ENCODE data around the gene PRDX1.

The PRDX1 gene

DNA sequence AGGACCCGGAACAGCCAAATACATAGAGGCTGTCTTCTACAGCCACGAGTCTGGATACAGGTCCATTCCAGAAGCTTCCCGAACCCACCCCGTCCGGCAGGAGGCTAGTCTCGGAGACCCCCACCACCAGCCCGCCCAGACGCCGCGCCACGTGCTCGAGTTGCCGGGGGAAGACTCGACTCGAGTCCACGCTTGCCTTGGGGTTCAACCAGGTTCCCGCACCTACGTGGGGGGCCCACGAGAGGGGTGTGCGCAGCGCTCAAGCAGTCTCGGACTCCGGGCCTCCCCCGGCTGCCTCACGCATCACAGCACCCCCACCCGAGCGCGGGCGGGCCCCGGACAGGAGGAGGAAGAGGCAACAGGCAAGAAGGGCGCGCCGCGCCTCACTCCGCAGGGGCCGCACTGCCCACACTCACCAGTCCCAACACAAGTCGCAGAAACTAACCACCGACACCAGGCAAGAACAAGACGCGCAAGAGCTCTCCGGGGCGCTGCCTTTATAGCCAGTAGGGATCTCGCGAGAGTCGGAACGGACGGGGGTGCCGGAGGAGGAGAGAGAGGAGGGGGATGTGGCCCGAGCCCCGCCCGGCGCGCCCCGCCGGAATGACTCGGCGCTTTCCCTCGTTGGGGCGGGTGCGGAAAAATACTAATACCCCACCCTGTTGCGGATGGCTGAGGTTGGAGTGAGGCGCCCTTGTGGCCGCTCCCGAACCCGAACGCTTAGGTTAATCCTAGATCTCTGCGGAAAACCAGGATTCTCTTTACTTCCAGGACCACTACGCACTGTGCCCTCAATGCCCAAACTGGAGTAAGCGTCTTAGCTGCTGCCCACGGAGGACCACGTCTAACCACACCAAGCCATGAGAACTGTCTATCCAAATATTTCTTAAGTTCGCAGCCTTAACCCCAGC is at the start of gene PRDX1:
Gene PRDX1 (minus strand): TSS at position 472 of the 911 bp plus-strand sequence. CDS start 2,841 bp downstream, outside the sequence.
- peak; percentile 99 for DNase-seq

DNA sequence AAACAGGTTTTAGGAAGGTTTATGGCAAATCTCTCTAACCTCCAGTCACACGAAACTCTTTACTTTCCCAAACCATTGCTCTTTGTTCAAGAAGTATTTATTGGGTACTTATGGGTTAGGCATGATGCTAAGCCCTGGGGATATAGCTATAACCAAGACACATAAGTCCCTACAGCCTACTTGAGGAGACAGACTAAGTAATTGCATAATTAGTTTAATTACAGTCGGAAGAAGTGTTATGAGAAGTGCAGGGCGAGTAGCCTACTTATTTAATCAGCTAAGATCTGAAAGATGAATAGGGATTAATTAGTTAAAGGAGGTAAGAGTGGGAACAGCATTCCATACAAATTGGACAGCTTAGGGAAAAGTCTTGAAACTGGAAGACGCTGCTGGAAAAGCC is 48.9 kb upstream of the PRDX1 start:
- DNase-seq: no peak

DNA sequence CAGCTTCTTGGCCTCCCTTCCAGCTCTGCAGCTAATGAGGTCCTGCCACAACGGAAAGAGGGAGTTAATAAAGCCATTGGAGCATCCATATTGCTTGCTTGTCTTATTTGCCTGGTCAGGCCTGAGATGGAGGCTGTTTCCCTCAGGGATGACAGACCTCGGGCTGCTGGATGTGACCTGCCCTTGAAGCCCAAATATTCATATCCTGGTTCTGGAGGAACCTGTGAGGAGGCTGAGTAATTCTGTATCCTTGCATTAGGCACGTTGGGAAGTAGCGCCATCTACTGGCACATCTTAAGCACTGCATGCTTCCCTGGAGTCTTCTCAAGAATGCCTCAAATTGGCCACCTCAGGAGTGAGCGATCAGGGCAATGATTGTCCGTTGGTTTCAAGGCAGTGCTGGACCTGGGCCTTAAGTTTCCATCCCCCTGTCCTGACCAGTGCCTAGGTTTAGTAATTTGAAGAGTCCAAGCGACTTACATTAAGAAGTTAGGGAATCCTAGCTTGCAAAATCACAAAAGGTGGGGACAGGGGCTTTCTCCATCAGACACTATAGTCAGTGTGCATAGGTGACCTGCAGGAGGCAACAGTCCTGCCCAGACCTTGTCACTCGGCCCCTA is 48.4 kb upstream of the PRDX1 start:
- DNase-seq: peak; percentile 81

DNA sequence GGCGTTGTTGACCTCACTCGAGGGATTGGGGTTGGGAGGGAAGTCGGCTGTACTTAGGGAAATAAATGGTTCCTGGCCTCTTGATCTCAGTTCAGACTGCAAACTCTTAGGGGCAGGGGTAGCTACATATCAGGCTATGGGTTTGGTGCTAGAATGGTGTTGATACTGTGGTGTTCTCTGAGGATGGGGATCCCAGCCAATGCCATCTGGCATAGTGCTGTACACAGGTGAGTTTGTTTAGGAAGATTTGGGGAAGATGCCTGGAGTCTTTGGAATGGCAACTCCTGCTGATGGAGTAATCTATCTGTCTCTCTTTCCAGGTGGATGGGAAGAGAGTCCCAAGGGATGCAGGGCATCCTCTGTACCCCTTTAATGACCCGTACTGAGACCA is 47.9 kb upstream of the PRDX1 start:
- no peak for DNase-seq

DNA sequence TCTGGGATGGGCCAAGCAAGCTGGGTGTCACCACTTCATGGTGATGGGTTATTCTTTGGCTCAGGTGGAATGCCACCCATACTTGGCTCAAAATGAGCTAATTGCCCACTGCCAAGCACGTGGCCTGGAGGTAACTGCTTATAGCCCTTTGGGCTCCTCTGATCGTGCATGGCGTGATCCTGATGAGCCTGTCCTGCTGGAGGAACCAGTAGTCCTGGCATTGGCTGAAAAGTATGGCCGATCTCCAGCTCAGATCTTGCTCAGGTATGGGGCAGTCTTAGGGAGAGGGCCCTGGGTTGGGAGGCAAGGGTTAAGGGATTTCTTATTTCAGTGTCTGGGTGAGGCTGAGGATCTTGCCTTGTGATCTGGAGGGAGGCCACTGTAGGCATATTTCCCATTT is 46.7 kb upstream of the PRDX1 start:
- DNase-seq: no peak

DNA sequence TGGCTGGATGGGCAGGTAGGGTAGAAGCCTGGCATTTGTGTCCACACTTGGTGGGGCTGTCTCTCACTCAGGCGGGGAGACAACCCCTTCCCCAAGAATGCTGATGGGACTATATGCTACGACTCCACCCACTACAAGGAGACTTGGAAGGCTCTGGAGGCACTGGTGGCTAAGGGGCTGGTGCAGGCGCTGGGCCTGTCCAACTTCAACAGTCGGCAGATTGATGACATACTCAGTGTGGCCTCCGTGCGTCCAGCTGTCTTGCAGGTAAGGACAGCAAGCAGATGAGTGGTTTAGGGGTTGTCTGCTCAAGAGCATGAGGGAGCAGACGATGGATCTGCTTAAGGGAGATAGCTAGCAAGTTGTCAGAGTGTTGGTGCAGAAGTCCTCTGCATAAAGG is 46.2 kb upstream of the PRDX1 start:
- no peak for DNase-seq

DNA sequence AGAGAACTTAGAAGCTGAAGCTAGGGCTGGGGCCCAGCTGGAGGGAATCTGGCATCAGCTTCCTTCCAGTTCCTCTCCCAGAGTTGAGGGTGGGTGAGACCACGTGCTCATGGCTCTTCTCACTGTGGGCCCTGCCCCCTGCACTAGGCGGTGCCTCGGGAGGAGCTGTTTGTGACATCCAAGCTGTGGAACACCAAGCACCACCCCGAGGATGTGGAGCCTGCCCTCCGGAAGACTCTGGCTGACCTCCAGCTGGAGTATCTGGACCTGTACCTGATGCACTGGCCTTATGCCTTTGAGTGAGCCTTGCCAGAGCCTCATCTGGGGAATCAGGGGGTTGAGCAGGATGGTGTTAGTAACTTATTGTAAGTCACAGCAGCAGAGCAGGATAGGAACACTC is 45.0 kb upstream of the PRDX1 start:
- no peak for DNase-seq

DNA sequence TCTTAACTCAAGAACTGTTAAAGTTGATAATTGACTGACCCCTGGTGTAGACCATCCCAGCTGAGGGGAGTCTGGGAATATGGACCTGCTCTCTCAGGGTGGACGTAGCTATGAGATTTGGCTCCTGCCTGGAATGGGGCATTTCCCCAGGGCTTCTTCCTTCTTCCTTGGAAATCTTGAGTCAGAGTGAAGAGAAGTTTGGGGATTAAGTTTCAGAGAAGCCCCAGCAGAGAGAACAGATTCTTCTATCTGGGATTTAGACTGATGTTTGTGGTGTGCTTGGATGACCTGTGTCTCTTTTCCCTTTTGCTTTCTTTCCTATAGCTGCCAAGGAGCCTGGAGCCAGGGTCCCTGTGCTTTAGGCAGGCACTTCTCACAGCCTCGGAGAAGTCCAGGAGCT is 42.2 kb upstream of the PRDX1 start:
- no peak for DNase-seq

DNA sequence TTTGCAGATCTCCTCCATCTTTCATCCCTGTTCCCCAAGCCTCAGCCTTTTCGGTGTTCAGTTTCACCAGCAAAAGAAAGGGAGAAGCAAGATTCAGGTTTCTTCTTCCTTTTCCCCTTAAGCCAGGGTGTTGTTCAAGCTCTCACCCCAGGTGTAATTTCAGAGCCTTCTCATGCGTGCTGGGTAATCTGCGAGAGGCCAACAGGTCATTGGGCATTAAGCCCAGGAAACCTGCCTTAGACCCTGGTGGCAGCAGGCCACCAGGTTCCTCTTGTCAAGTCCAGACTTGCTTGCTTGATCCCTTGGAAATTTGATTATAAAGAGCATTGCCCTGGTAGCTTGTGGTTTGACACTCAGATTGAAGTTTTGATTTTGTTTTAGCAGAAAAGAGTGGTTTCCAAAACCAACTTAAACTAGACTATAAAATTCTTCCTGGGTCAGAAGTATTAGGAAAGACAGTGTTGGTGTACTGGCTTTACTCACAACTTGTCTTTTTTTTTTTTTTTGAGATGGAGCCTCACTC is 35.8 kb upstream of the PRDX1 start:
- DNase-seq: no peak

DNA sequence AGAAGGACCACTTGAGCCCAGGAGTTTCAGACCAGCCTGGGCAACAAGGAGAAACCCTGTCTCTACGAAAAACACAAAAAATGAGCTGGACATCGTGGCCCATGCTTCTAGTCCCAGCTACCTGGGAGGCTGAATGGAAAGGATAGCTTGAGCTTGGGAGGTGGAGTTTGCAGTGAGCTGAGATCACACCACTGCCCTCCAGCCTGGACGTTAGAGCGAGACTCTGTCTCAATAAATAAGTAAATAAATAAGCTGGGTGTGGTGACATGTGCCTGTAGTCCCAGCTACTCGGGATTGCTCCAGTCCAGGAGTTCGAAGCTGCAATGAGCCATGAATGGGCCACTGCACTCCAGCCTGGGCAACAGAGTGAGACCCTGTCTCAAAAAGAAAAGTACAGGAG is 32.5 kb upstream of the PRDX1 start:
- DNase-seq: no peak

DNA sequence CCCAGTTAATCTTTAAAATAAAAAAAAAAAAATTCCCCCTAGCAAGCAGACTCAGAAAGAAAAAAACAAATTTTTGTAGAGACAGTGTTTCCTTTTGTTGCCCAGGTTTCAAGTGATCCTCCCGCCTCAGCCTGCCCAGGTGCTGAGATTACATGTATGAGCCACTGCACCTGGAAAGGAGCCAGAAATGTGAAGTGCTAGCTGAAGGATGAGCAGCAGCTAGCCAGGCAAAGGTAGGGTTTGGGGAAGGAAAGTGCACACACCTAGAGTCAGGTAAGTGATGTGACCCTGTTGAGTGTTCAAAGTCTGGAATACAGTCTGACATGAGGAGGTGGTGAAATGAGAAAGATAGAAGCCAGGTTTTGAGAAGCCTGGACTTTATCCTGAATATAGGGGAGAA is 30.6 kb upstream of the PRDX1 start:
- DNase-seq: no peak

DNA sequence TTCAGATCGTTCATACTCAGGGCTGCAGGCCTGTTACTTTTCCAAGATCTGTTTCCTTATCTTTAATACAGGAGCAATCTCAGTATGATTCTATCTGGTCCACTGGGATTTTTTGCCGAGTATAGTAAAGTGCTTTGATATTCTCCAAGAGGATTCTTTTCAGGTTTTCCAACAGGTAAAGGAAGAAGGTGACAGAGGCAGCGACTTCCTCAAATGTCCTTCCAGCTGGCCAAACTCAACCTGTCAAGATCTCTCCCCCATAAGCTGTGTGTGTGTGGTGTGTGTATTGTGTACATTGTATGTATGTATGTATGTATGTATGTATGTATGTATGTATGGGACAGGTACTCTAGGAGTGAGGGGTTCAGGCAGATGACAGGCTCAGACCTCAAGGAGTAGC is 30.0 kb upstream of the PRDX1 start:
- DNase-seq: no peak

DNA sequence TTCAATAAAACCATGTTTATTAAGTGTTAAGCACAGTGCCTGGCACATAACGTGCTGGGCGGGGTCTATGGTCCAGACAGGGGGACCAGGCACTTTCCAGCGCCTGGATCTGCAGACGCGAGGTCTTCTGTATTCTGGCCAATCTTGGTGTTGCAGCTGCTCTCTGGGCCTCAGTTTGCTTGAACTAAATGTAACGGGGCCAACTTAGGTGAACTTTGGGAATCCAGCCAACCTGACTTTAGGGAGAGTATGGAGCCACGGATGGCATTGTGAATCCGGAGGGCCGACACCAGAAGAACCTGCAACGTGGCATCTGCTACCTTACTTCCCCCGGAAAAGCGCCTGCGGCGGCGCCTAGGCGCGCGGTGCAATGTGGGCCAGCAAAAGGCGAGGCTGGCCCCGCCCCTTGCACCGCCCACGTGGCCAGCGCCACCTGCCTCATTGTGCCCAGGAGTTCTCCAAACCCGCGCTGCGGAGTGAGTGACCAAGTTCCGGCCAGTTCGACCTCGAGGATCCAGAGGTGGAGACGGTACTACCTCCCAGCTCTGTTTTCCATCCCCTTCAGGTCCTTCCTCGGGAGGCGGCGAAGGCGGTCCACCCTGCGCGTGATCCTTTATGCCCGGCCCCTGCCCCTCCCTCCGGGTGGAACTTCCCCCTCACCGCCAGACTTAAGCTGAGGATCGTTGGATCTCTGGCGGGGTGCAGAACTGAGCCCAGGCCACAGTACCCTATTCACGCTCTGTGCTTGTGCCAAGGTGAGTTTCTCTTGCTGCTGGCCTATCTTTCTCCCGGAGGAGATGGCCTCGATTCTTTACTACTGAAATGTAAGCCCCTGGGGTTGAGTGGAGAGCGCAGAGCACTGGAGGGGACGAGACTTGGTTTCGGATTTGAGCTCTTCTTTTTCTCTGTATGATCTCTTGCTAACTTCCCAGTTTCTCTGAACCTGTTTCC is 29.0 kb upstream of the PRDX1 start, which contains the start of gene AKR1A1:
Gene AKR1A1 (plus strand): TSS at position 426 of the 951 bp plus-strand sequence. CDS start 10,969 bp downstream, outside the sequence.
- peak; percentile 95 for DNase-seq

DNA sequence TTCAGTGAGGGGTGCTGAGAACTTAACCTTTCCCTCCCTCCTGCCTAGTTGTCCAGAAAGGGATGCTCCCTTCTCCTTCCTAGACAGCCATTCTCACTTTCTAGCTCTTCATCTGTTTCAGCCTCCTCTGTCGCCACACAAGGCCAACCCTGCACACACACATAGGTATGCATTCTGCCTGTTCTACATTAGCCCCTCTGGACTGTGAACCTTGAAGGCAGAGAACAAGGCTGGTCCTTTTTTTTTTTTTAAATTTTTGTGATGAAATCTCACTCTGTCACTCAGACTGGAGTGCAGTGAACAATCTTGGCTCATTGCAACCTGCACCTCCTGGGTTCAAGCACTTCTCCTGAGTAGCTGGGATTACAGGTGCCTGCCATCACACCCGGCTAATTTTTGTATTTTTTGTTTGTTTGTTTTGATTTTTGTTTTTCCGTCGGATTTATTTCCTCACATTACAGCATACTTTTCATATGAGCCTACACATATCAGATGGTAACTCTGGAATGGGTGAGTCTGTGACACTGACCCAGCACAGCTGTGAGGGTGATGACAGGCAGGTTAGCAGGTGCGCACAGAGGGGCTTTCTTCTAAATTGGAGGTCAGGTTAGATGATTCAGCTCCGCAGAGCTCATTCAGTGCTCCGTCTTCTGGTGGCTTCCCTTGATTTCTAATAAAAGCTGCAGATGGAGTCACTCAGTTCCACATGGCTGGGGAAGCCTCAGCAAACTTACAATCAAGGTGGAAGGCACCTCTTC is 24.0 kb upstream of the PRDX1 start:
- DNase-seq: no peak

DNA sequence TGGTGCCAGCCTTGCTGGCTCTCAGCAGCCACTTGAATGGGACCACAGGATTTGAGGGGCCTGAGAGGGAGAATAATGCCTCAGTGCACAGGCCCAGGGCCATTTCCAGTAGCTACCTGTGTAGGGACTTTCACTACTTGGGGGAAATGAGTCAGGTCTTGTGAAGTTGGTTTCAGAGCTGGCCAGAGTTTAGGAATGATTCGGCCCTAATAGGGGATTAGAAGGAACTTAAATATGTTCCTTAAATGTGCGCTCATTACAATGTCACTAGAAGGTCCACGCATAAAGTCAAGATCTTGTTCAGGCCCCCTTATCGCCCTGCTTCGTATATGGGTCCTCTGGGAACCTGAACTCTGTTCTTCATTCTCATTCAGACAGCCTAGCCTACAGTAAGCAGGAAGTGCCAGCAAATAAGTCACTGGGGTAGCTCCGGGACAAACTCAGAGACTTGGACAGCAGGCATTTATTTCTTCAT is 23.4 kb upstream of the PRDX1 start:
- DNase-seq: peak; percentile 78

DNA sequence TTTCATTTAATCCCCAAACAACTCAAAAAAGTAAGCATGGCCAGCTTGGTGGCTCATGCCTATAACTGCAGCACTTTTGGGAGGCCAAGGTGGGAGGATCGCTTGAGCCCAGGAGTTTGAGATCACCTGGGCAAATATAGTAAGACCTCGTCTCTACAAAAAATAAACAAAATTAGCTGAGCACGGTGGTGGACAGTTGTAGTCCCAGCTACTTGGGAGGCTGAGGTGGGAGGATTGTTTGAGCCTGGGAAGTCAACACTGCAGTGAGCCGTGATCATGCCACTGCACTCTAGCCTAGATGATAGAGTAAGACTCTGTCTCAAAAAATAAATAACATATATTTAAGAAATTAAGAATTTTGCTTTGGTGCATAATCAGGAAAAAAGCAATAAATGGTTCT is 22.8 kb upstream of the PRDX1 start:
- DNase-seq: no peak

DNA sequence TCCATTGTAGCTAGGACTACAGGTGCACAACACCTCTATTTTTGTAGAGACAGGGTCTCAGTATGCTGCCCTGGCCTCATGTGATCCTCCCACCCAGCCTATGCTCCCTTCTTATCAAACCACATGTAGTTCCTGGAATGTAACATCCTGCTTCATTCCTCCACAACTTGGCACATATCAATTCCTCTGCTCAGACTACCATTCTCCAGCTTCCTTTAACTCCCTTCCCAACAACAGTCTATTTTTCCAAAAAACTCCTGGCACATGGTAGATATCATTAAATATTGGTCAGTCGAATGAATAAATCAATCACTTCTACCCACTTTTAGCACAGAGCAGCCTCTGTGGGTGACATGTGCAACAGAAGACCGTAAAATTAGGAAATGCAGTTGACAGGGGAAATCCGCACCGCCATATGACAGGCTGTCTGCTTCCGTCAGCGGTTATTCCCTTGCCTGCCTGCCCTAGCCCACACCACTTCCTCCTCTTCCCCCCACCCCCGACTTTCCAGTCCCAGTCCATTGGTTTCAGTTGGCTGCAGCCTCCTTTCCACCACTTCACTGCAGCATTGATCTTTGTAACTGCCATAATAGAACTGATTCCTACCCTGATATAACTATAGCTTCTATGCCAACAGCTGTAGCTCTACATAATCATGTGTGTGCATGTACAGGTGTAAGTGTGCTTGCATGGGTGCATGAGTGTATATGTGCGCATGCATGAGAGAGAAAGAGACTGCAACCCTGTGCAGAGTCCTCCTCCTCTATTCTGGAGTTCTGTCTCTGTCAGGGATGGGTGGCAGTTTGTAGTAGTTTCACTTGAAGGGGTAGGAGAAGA is 22.1 kb upstream of the PRDX1 start:
- DNase-seq: peak; percentile 86

DNA sequence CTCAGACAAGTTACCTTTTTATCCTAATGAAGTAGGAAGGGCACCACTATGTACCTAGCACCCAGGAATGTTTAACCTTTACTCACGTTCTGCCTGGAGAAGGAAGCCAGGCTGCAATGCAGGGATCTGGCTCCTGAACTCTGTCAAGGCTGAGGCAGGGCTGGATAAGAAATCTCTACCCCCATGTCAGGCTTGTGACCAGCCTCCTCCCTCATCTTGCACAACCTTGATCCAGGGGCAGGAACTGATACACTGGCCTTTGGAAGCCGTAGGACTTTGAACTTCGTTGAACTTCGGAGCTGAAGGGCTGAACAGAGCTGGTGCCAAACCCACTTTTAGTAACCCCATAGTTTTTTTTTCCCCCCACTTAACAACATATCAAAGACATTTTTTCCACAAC is 20.9 kb upstream of the PRDX1 start:
- no peak for DNase-seq

DNA sequence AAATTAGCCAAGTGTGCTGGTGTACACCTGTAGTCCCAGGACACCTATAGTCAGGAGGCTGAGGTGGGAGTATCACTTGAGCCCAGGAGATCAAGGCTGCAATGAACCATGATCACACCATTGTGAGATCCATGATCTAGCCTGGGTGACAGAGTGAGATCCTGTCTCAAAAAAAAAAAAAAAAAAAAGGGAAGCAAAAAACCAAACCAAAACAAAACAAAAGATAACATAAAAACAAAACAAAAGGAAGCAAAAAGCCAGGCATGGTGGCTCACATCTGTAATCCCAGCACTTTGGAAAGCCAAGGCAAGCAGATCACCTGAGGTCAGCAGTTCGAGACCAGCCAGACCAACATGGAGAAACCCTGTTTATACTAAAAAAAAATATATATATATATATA is 19.5 kb upstream of the PRDX1 start:
- DNase-seq: no peak

DNA sequence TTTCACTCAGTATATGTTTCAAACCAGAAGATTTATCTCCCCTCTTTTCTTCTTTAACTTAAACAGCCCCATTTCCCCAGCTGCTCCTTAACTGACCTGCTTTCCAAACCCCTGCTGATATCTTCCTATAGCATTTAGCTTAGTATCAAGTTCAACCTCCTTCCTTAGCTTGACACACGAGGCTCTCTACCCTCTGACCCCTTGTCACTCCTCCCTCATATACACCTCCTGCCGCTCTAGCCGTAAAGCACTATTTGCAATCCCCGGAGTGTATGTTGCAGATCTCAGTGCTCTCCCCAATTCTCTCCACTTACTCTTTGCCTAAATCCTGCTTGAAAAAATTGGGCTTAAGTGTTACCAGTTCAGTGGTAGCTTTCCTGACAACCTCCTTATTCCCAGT is 15.2 kb upstream of the PRDX1 start:
- DNase-seq: no peak

Measured in activated CD4-positive, alpha-beta T cell treated with anti-CD3 and anti-CD28 coated beads, Interleukin-10, Interleukin-2, amounts not matched to agents 100 ng/mL and 50 ng/mL, durations not matched to agents 16 hours and 8 hours (primary cell).